ENCODE measurements around the gene IFNG-AS1. TPM values are rescaled to one million over a fixed set of nuclear protein-coding genes. Genes with fewer than 3 reads are reported as not detected.

The IFNG-AS1 gene
- total RNA-seq, 4 donors from 2014 or later = not detected

GRCh38 chr12:67980391-67980790, 8.9 kb upstream of the IFNG-AS1 start:
- no peaks in the 10 kb centered on the region for H3K9me3 ChIP-seq
- H3K36me3 ChIP-seq = no peaks in the 10 kb centered on the region
- no peak overlapping the region for H3K27ac ChIP-seq (replicated peaks in 1 of 4)
- H3K27me3 ChIP-seq = peaks cover 0 to 5% (median 0%) of the 10 kb centered on the region in 4 donors
- H3K4me3 ChIP-seq = no peak overlapping the region
- no peaks in the 10 kb centered on the region for H3K4me1 ChIP-seq
- 100% methylated on average over 1 of the region's 1 CpG for WGBS
- intact Hi-C loops (cut with DNase I) = no loop called here
- no peak for DNase-seq (ENCODE audit: extremely low spot score)
- TF ChIP-seq POLR2A (IDR thresholded peaks at IDR 0.05; ENCODE audit: low read depth) (no peak), CTCF (IDR thresholded peaks at IDR 0.05) (no peak), POLR2AphosphoS5 (IDR thresholded peaks at IDR 0.05) (no peak), EP300 (IDR thresholded peaks at IDR 0.05) (no peak)

GRCh38 chr12:67981287-67982162, 7.7 kb upstream of the IFNG-AS1 start:
- 52% methylated on average over 4 of the region's 4 CpGs for WGBS
- no peaks in the 10 kb centered on the region for H3K4me1 ChIP-seq
- intact Hi-C loops (cut with DNase I) = no loop called here
- peaks cover 0 to 5% (median 0%) of the 10 kb centered on the region in 4 donors for H3K27me3 ChIP-seq
- no peaks in the 10 kb centered on the region for H3K9me3 ChIP-seq
- no peak overlapping the region for H3K27ac ChIP-seq (replicated peaks in 1 of 4)
- no peak for DNase-seq (ENCODE audit: extremely low spot score)
- no peaks in the 10 kb centered on the region for H3K36me3 ChIP-seq
- TF ChIP-seq EP300 (IDR thresholded peaks at IDR 0.05) (no peak), POLR2AphosphoS5 (IDR thresholded peaks at IDR 0.05) (no peak), POLR2A (IDR thresholded peaks at IDR 0.05; ENCODE audit: low read depth) (no peak), CTCF (IDR thresholded peaks at IDR 0.05) (no peak)
- no peak overlapping the region for H3K4me3 ChIP-seq

- Histone ChIP-seq H3K4me3 (no peak overlapping the region), H3K4me1 (no peaks in the 10 kb centered on the region), H3K36me3 (no peaks in the 10 kb centered on the region), H3K27ac (replicated peaks in 1 of 4) (no peak overlapping the region), H3K27me3 (no peaks in the 10 kb centered on the region), H3K9me3 (no peaks in the 10 kb centered on the region)
- DNase-seq (ENCODE audit: extremely low spot score) = no peak
- intact Hi-C loops (cut with DNase I) = no loop called here
- no peak for TF ChIP-seq POLR2A (IDR thresholded peaks at IDR 0.05; ENCODE audit: low read depth)
- TF ChIP-seq CTCF (IDR thresholded peaks at IDR 0.05) = no peak
- no peak for TF ChIP-seq EP300 (IDR thresholded peaks at IDR 0.05)
- no peak for TF ChIP-seq POLR2AphosphoS5 (IDR thresholded peaks at IDR 0.05)
- WGBS = 68% methylated on average over 6 of the region's 6 CpGs
Observed at GRCh38 chr12:67982164-67982563, 7.1 kb upstream of the IFNG-AS1 start.

- H3K27ac ChIP-seq (replicated peaks in 1 of 4) = no peak overlapping the region
- no peak for TF ChIP-seq CTCF (IDR thresholded peaks at IDR 0.05)
- TF ChIP-seq POLR2A (IDR thresholded peaks at IDR 0.05; ENCODE audit: low read depth) = no peak
- no peak for TF ChIP-seq EP300 (IDR thresholded peaks at IDR 0.05)
- no peak for TF ChIP-seq POLR2AphosphoS5 (IDR thresholded peaks at IDR 0.05)
- H3K9me3 ChIP-seq = no peaks in the 10 kb centered on the region
- H3K4me1 ChIP-seq = no peaks in the 10 kb centered on the region
- intact Hi-C loops (cut with DNase I) = no loop called here
- H3K4me3 ChIP-seq = no peak overlapping the region
- DNase-seq (ENCODE audit: extremely low spot score) = no peak
- no peaks in the 10 kb centered on the region for H3K36me3 ChIP-seq
- no peaks in the 10 kb centered on the region for H3K27me3 ChIP-seq
Observed at GRCh38 chr12:67986632-67987031, 2.6 kb upstream of the IFNG-AS1 start.

All from esophagus muscularis mucosa (tissue), 4 donors.